ENCODE results near the gene LHFPL3.

LHFPL3 gene

DNA sequence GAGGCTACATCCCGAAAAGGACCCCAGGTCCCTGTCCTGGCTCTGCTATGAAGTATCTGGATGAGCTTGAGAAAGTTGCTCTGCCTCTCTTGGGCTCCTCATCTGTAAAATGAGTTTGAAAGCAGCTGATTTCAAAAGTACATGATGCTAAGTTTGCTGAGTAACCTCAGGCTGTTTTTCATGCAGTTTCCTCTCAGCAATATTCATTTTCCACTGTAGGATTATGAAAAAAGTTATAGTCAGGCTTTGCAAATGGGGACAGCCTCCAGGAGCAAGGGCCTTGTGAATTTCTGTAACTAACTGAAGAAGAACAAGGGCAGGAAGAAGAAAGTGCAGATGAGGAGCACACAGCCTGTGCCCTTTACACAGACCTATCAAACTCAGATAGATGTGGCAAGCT, 518.3 kb downstream of the LHFPL3 start:
- DNase-seq (ENCODE audit: low read depth in 2 of 2), result no peak

- DNase-seq (ENCODE audit: low read depth in 2 of 2), result peak; percentile 4 to 7
Observed at GRCh38 chr7:104848138-104848990, 520.0 kb downstream of the LHFPL3 start.

- no peak for DNase-seq (ENCODE audit: low read depth in 2 of 2)
Observed at GRCh38 chr7:104850374-104850773, 522.0 kb downstream of the LHFPL3 start.

GRCh38 chr7:104851268-104851667, 522.9 kb downstream of the LHFPL3 start:
- DNase-seq (ENCODE audit: low read depth in 2 of 2), result no peak

- DNase-seq (ENCODE audit: low read depth in 2 of 2), result no peak
Observed at GRCh38 chr7:104852386-104852785, 524.0 kb downstream of the LHFPL3 start.

GRCh38 chr7:104855861-104856260, 527.5 kb downstream of the LHFPL3 start:
- no peak for DNase-seq (ENCODE audit: low read depth in 2 of 2)

DNA sequence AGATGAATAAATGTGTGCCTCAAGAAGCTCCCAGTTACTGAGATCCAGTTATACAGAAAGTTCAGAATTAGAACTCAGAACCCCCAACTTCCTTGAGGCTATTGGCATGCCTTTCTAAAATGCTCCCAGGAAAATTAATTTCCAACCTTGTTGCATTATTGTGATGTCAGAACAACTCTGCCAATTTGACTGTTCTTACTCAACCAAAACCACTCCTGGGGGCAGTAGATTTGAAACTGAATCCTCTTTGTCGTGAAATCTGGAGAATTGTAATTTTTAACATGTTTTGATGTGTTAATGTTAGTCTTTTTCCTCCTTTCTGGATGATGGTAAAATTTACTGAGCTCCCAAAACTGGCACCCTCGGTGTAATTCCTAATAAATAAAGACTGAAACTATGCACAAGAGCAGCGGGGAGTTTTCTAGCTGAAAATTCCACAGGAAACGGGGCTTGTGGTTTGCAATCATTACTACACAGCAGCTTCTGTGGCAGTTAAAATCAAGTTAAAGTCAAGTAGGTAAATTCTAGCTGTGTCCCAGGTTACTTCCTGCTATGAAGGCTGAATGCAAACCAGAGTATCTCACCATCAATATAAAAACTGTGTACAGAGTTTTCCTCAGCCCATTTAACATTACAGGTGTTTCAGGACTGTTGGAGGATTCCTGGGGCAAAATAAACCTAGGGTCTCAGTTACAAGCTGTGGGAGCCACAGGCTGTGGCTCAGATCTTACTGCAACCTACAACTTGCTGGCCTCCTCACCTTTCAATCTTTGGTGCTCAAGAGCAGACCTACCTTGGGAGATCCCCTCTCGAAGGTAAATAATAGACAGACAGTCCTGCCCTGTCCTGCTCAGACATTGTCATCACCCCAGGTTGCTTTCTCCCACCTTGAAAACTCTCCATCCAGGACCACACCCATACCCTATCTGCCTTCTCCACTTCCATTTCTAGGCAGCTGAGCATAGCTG, 529.3 kb downstream of the LHFPL3 start:
- DNase-seq (ENCODE audit: low read depth in 2 of 2), result no peak

GRCh38 chr7:104859754-104860426, 531.5 kb downstream of the LHFPL3 start:
- DNase-seq (ENCODE audit: low read depth in 2 of 2), result no peak

- DNase-seq (ENCODE audit: low read depth in 2 of 2), result no peak
Observed at GRCh38 chr7:104861729-104862390, 533.5 kb downstream of the LHFPL3 start.

GRCh38 chr7:104862719-104863118, 534.3 kb downstream of the LHFPL3 start:
- no peak for DNase-seq (ENCODE audit: low read depth in 2 of 2)

- DNase-seq (ENCODE audit: low read depth in 2 of 2), result no peak
Observed at GRCh38 chr7:104873401-104873800, 545.0 kb downstream of the LHFPL3 start.

DNA sequence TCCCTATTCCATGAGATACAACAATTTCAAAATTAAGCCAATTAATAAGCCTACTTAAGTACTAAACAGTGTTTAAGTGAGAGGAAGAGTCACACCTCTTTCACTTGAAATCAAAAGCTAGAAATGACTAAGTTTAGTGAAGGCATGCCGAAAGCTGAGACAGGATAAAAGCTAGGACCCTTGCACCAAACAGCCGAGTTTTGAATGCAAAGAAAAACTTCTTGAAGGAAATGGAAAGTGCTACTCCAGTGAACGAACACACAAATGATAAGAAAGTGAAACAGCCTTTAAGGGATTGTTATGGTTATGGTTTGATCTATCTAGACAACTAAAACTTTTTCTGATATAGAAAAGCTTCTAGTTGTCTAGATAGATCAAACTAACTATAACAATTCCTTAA, 550.2 kb downstream of the LHFPL3 start:
- no peak for DNase-seq (ENCODE audit: low read depth in 2 of 2)

DNA sequence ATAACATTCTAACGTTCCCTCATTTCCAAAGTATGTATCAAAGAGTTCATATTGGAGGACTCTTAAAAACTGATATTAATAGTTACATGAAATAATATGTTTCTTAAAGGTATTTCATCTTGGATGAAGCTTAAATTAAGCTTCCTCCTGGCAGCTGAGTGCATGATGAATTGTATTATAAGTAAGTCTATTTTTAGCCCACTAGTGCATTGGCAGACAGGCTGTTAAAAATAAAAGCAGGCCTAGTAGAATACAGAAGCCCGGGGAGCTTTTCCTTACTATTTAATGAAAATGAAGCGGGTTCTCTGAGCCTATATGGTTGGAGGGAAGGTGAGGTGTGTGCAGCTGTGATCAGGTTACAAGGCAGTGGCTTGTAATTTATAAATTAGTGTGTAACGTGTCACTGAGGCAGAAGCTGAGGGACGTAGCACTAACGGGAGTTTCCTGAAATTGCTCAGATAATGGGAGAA, 554.9 kb downstream of the LHFPL3 start:
- no peak for DNase-seq (ENCODE audit: low read depth in 2 of 2)

DNA sequence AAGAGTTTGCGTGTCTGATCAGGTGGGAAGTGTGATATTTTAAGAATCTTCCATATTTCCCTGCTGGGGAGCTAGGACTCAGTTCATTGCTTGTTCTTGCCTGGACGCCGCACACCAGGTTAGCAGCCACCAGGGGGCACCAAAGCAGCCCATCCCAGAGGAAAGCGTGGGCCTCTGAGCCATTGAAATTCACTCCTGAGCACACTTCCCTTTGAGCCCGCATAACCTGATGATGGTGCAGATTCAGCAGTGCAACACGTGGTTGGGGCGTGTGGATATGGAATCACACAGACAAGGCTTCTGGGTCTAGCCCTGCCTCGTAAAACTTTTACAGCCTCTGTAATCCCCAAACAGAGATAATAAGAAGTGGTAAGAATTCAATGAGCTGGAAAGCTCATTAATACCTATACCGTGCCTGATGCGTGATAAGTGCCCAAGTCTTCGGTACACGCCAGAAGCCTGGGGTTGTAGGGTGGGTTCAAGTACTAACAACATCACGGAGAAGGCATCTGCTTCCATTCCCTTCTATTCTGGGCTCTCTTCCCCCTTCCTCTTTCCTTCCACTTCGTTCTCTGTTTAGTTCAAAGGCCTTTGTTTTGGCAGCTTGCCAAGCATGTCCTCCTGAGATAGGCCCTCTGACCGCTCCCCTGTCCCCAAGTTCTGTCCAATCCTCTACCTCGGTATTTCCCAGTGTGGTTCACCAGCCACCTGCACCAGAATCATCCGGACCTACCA, 555.5 kb downstream of the LHFPL3 start:
- peak; percentile 54 to 60 for DNase-seq (ENCODE audit: low read depth in 2 of 2)

GRCh38 chr7:104886651-104887050, 558.2 kb downstream of the LHFPL3 start:
- DNase-seq (ENCODE audit: low read depth in 2 of 2), result no peak

GRCh38 chr7:104890216-104890615, 561.8 kb downstream of the LHFPL3 start:
- no peak for DNase-seq (ENCODE audit: low read depth in 2 of 2)

DNA sequence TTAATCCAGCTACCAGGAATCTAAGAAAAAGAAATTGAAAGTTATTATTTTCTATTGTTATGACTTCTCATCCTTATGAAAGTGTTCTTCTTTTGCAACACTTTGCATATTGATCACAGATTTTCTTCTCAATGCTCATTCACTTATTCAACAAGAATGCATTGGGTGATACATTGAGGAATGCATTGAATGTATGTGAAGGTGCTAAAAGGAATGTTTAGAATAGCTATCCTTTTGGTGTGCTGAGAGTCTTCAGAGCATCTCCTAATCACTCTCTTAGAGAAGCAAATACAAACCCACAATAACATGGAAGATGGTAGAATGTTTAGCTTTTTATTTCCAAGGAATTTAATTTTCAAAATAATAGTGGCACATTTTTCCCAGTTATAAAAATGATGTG, 563.5 kb downstream of the LHFPL3 start:
- no peak for DNase-seq (ENCODE audit: low read depth in 2 of 2)

DNA sequence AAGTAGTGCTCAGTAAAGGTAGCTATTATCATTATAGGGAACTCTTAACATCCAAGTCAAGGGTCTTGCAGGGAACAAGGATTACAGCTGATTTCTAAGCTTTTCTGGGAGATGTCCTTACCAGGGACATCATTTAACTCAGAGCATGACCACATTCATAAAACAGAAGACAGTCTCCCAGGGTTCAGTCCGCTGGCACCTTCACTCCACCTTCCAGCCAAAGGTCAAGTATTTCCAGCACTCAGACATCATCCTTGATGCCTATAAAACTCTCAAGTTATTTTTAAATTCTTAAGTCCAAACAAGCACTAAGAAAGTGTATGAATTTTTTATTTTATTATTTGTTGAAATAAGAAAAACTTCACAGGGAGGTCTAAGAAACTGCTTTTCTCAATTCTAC, 565.9 kb downstream of the LHFPL3 start:
- DNase-seq (ENCODE audit: low read depth in 2 of 2), result no peak

DNA sequence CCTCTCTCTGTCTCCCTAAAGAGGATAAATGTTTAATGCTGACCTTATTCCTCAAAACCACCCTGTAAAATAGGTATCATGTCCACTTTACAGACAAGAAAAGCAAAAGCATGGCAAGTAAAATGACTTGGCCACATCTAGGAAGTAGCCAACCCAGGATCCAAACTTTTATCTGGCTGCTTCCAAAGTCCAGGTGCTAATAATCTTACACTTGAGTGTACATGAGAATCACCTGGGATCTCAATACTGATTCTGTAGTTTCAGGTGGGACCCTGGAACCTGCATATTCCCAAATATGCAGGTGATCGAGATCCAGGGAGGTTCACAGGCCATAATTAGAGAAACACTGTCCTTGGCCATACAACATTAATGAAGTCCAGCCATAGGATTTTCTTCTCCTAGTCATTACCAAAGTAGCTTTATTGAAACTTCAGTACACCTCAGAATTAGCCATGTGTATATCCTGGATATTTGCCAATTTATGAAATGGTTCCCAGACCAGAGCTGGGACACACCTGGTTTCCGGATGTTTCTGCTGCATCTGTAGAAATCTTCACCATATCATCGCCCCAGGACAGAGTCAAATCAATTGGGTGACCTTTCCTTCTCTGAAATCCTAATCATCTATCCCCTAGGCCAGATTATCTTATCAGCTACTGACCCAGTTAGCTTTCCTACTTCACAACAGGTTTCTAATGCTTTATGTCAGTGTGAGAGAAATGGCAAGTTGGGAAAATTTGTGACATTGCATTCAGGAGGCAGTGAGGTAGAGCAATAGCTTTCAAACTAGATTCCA, 566.5 kb downstream of the LHFPL3 start:
- no peak for DNase-seq (ENCODE audit: low read depth in 2 of 2)

Measured in stimulated activated CD8-positive, alpha-beta memory T cell treated with anti-CD3 and anti-CD28 coated beads, Interleukin-2, amount 100 ng/mL, for 1 hour (primary cell).